K562 (cell line): ENCODE measurements around the gene CPNE2. TPM values are rescaled to one million over a fixed set of nuclear protein-coding genes. Genes with fewer than 3 reads are reported as not detected.

Experiments used
- ARID2 ChIP-seq: fragments of 450-650 bp; IDR thresholded peaks from 2 replicates; pipeline ENCODE4 v1.6.1; 2017; ENCODE audit warnings: antibody characterized with exemption, mild to moderate bottlenecking
- ARID3B ChIP-seq: fragments of 250-450 bp; sonication (Bioruptor Pico); IDR thresholded peaks from 2 replicates; pipeline ENCODE4 v1.4.0; 2020; ENCODE audit warnings: borderline replicate concordance
- ARID4B ChIP-seq: sonication (generic); formaldehyde crosslinking; IDR thresholded peaks from 2 replicates; pipeline ENCODE4 v1.8.0; 2022; ENCODE audit warnings: mild to moderate bottlenecking, missing genetic modification reagents
- ATF4 ChIP-seq: fragments of 450-650 bp; formaldehyde crosslinking; IDR thresholded peaks from 2 replicates; pipeline ENCODE4 v1.4.0; 2022; ENCODE audit warnings: mild to moderate bottlenecking, moderate library complexity
- ATF7 ChIP-seq: fragments of 450-650 bp; IDR thresholded peaks from 2 replicates; pipeline ENCODE4 v1.7.1; 2014; ENCODE audit warnings: mild to moderate bottlenecking, moderate library complexity
- CBFA2T3 ChIP-seq: fragments of 450-650 bp; IDR thresholded peaks from 2 replicates; pipeline ENCODE4 v1.6.1; 2017
- CHD4 ChIP-seq: fragments of 200-600 bp; sonication (generic); IDR thresholded peaks from 3 replicates; pipeline ENCODE4 v1.6.1; 2012; ENCODE audit warnings: low read depth, mild to moderate bottlenecking, mixed read lengths, low read length, inconsistent platforms; ENCODE audit not compliant: insufficient read depth, insufficient replicate concordance, poor library complexity, severe bottlenecking
- DDX20 ChIP-seq: fragments of 450-650 bp; IDR thresholded peaks from 2 replicates; pipeline ENCODE4 v1.6.1; 2016; ENCODE audit warnings: missing genetic modification characterization, low read depth, mild to moderate bottlenecking, missing compliant biosample characterization, moderate library complexity
- DEAF1 ChIP-seq: fragments of 450-650 bp; formaldehyde crosslinking; IDR thresholded peaks from 2 replicates; pipeline ENCODE4 v1.4.0; 2020; ENCODE audit warnings: mild to moderate bottlenecking, moderate library complexity
- ETV6 ChIP-seq, 3 experiments: fragments of 150-350 bp in 1 of 3; sonication (generic) in 1 of 3; formaldehyde crosslinking in 1 of 3; IDR thresholded peaks; 2 replicates each; pipeline versions ENCODE4 v1.6.1 to v1.8.0; 2014 to 2022; ENCODE audit warnings: borderline replicate concordance in 2 of 3, low read depth in 2 of 3, antibody characterized with exemption in 1 of 3, low read length in 1 of 3, mild to moderate bottlenecking in 1 of 3, missing genetic modification reagents in 1 of 3
- EWSR1 ChIP-seq: fragments of 450-650 bp; IDR thresholded peaks from 2 replicates; pipeline ENCODE4 v1.6.1; 2018; ENCODE audit warnings: borderline replicate concordance, mild to moderate bottlenecking, low read depth, moderate library complexity; ENCODE audit not compliant: partially characterized antibody
- GABPA ChIP-seq: fragments of 200-800 bp; sonication (Bioruptor generic); conservative IDR thresholded peaks from 2 replicates; pipeline ENCODE4 v1.6.1; 2016; ENCODE audit warnings: low read depth, missing genetic modification characterization, missing compliant biosample characterization
- GATAD2A ChIP-seq: fragments of 450-650 bp; IDR thresholded peaks from 2 replicates; pipeline ENCODE4 v1.6.1; 2017
- MXI1 ChIP-seq: IDR thresholded peaks from 2 replicates; pipeline ENCODE4 v1.6.1; 2011; ENCODE audit warnings: low read depth, mild to moderate bottlenecking, improper control_type of control experiment, low read length
- NR3C1 ChIP-seq: sonication (generic); formaldehyde crosslinking; IDR thresholded peaks from 2 replicates; pipeline ENCODE4 v1.8.1; 2022; ENCODE audit warnings: missing genetic modification reagents
- SMARCC2 ChIP-seq: fragments of 450-650 bp; IDR thresholded peaks from 2 replicates; pipeline ENCODE4 v1.6.1; 2017; ENCODE audit warnings: antibody characterized with exemption, moderate library complexity, mild to moderate bottlenecking, low read depth
- XRCC5 ChIP-seq: fragments of 200-400 bp; formaldehyde crosslinking; IDR thresholded peaks from 2 replicates; pipeline ENCODE4 v1.6.1; 2017; ENCODE audit warnings: low read depth, mild to moderate bottlenecking, low read length
- ZNF583 ChIP-seq: fragments of 250-450 bp; sonication (Bioruptor Pico); IDR thresholded peaks from 2 replicates; pipeline ENCODE4 v1.4.0; 2020
- ZNF696 ChIP-seq: fragments of 250-450 bp; sonication (Bioruptor Pico); conservative IDR thresholded peaks from 2 replicates; pipeline ENCODE4 v1.4.0; 2020; ENCODE audit warnings: mild to moderate bottlenecking, moderate library complexity
- ZSCAN29 ChIP-seq: fragments of 450-650 bp; IDR thresholded peaks from 2 replicates; pipeline ENCODE4 v1.6.1; 2017
- polyA plus RNA-seq, 8 experiments: library from polyadenylated mRNA; depleted of rRNA in 4 of 8; stranded (reverse) in 5 of 8; unstranded in 3 of 8; fragments of >200 nt; fragmentation: Nextera tagmentation in 2 of 8; fragmentation: Illumina TruSeq in 1 of 8; extraction: Ambion mirVana in 2 of 8; extraction: Trizol in 1 of 8; gene quantifications; 2 replicates each; pipeline versions ENCODE4 v1.2.1 to v1.2.3, GENCODE V29; 2011 to 2014; ENCODE audit warnings: inconsistent platforms in 1 of 8, missing spikeins in 1 of 8
- total RNA-seq, 7 experiments: library from RNA; depleted of rRNA in 6 of 7; stranded (reverse); fragments of >200 nt in 6 of 7; fragmentation: Illumina TruSeq in 2 of 7; extraction: Trizol in 2 of 7; gene quantifications; 2 replicates each; pipeline versions ENCODE4 v1.2.1 to v1.2.3, GENCODE V29; 2011 to 2021; ENCODE audit warnings: low replicate concordance in 1 of 7

Gene CPNE2
- total and polyA plus RNA-seq, 9 of the 15 experiments (the other 6 are each of a cell fraction or from before 2014, with no cell fraction given) = 3.0 to 13.9 (median 8.6) TPM

GRCh38 chr16:57185446-57185944 lies 93.1 kb downstream of the CPNE2 start (continued):
- no peak for TF ChIP-seq DEAF1 (CRISPR knock-in tag)
- no peak for TF ChIP-seq MXI1
- TF ChIP-seq ATF4 (CRISPR knock-in tag) = no peak
- TF ChIP-seq ZSCAN29 = no peak
- TF ChIP-seq ZNF696 (CRISPR knock-in tag) = no peak
- TF ChIP-seq ATF7 = no peak
- no peak for TF ChIP-seq EWSR1
- no peak for TF ChIP-seq SMARCC2
- no peak for TF ChIP-seq ARID4B (CRISPR knock-in tag)
- no peak for TF ChIP-seq DDX20 (tag)
- no peak for TF ChIP-seq ETV6 (IDR thresholded peaks at IDR 0.05; ENCODE audit: borderline replicate concordance in 1 of 2, low read depth in 2 of 2, low read length in 1 of 2)
- TF ChIP-seq ETV6 (CRISPR knock-in tag; IDR thresholded peaks at IDR 0.05; ENCODE audit: borderline replicate concordance) = no peak
- no peak for TF ChIP-seq GATAD2A
- TF ChIP-seq NR3C1 = no peak
- no peak for TF ChIP-seq ARID2
- TF ChIP-seq ARID3B (CRISPR knock-in tag) = no peak
- no peak for TF ChIP-seq XRCC5
- TF ChIP-seq GABPA = no peak
- TF ChIP-seq CBFA2T3 = no peak
- TF ChIP-seq ZNF583 (CRISPR knock-in tag) = no peak
- TF ChIP-seq CHD4 = no peak
